ENCODE data around the gene SPART.

SPART gene

GRCh38 chr13:36353001-36353400 lies 6.8 kb upstream of the SPART start:
- CTCF ChIA-PET: no interaction called here

GRCh38 chr13:36352350-36352749 lies 6.2 kb upstream of the SPART start:
- ChIA-PET POLR2A (no interaction called here), CTCF (no interaction called here)
- DNase-seq (ENCODE audit: extremely low spot score): no peak

More at GRCh38 chr13:36353001-36353400, 6.8 kb upstream of the SPART start:
- POLR2A ChIA-PET: no interaction called here
- no peak for TF ChIP-seq L3MBTL2 (conservative IDR thresholded peaks at IDR 0.05)
- TF ChIP-seq FOXA1 (IDR thresholded peaks at IDR 0.05): no peak
- TF ChIP-seq LEF1 (IDR thresholded peaks at IDR 0.05; ENCODE audit: borderline replicate concordance): no peak
- TF ChIP-seq CTBP1 (IDR thresholded peaks at IDR 0.05; ENCODE audit: borderline replicate concordance): no peak
- TF ChIP-seq FOXK2 (IDR thresholded peaks at IDR 0.05): no peak
- TF ChIP-seq ELF4 (IDR thresholded peaks at IDR 0.05): no peak
- TF ChIP-seq HDGF (IDR thresholded peaks at IDR 0.05; ENCODE audit: borderline replicate concordance): no peak
- no peak for TF ChIP-seq TARDBP (IDR thresholded peaks at IDR 0.05)
- DNase-seq (ENCODE audit: extremely low spot score): no peak

GRCh38 chr13:36347531-36348210 lies 1.5 kb upstream of the SPART start:
- ChIA-PET CTCF (interaction anchor here (1.0 to 1.1 kb wide), 2 partner anchors 22 to 388 kb away, joined by 3 to 5 read pairs; no protein-coding TSS in a partner anchor), POLR2A (no interaction called here)
- TF ChIP-seq L3MBTL2 (conservative IDR thresholded peaks at IDR 0.05) (no peak), SUZ12 (IDR thresholded peaks at IDR 0.05) (no peak), ZNF384 (IDR thresholded peaks at IDR 0.05) (no peak), LEF1 (IDR thresholded peaks at IDR 0.05; ENCODE audit: borderline replicate concordance) (no peak), FOXA1 (IDR thresholded peaks at IDR 0.05) (no peak), SP1 (IDR thresholded peaks at IDR 0.05) (no peak), FOXM1 (IDR thresholded peaks at IDR 0.05; ENCODE audit: borderline replicate concordance) (no peak), BHLHE40 (IDR thresholded peaks at IDR 0.05; ENCODE audit: borderline replicate concordance) (no peak), NFRKB (IDR thresholded peaks at IDR 0.05) (no peak), HDGF (IDR thresholded peaks at IDR 0.05; ENCODE audit: borderline replicate concordance) (no peak), CTBP1 (IDR thresholded peaks at IDR 0.05; ENCODE audit: borderline replicate concordance) (no peak), ELF4 (IDR thresholded peaks at IDR 0.05) (no peak), FOXK2 (IDR thresholded peaks at IDR 0.05) (no peak), TARDBP (IDR thresholded peaks at IDR 0.05) (no peak), ARNT (IDR thresholded peaks at IDR 0.05) (no peak)
- TF ChIP-seq, protein P1, sequence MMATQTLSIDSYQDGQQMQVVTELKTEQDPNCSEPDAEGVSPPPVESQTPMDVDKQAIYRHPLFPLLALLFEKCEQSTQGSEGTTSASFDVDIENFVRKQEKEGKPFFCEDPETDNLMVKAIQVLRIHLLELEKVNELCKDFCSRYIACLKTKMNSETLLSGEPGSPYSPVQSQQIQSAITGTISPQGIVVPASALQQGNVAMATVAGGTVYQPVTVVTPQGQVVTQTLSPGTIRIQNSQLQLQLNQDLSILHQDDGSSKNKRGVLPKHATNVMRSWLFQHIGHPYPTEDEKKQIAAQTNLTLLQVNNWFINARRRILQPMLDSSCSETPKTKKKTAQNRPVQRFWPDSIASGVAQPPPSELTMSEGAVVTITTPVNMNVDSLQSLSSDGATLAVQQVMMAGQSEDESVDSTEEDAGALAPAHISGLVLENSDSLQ (IDR thresholded peaks at IDR 0.05): no peak
- DNase-seq (ENCODE audit: extremely low spot score): no peak

More at GRCh38 chr13:36352350-36352749, 6.2 kb upstream of the SPART start:
- TF ChIP-seq FOXM1 (IDR thresholded peaks at IDR 0.05; ENCODE audit: borderline replicate concordance): no peak
- no peak for TF ChIP-seq FOXA1 (IDR thresholded peaks at IDR 0.05)
- TF ChIP-seq TARDBP (IDR thresholded peaks at IDR 0.05): no peak
- no peak for TF ChIP-seq CTBP1 (IDR thresholded peaks at IDR 0.05; ENCODE audit: borderline replicate concordance)
- TF ChIP-seq, protein P1 (IDR thresholded peaks at IDR 0.05): no peak
- no peak for TF ChIP-seq ARNT (IDR thresholded peaks at IDR 0.05)
- no peak for TF ChIP-seq NFRKB (IDR thresholded peaks at IDR 0.05)
- TF ChIP-seq ZNF384 (IDR thresholded peaks at IDR 0.05): no peak
- no peak for TF ChIP-seq HDGF (IDR thresholded peaks at IDR 0.05; ENCODE audit: borderline replicate concordance)
- no peak for TF ChIP-seq LEF1 (IDR thresholded peaks at IDR 0.05; ENCODE audit: borderline replicate concordance)
- TF ChIP-seq L3MBTL2 (conservative IDR thresholded peaks at IDR 0.05): no peak
- no peak for TF ChIP-seq ELF4 (IDR thresholded peaks at IDR 0.05)
- TF ChIP-seq SUZ12 (IDR thresholded peaks at IDR 0.05): no peak
- no peak for TF ChIP-seq SP1 (IDR thresholded peaks at IDR 0.05)
- no peak for TF ChIP-seq FOXK2 (IDR thresholded peaks at IDR 0.05)
- TF ChIP-seq BHLHE40 (IDR thresholded peaks at IDR 0.05; ENCODE audit: borderline replicate concordance): no peak

DNA sequence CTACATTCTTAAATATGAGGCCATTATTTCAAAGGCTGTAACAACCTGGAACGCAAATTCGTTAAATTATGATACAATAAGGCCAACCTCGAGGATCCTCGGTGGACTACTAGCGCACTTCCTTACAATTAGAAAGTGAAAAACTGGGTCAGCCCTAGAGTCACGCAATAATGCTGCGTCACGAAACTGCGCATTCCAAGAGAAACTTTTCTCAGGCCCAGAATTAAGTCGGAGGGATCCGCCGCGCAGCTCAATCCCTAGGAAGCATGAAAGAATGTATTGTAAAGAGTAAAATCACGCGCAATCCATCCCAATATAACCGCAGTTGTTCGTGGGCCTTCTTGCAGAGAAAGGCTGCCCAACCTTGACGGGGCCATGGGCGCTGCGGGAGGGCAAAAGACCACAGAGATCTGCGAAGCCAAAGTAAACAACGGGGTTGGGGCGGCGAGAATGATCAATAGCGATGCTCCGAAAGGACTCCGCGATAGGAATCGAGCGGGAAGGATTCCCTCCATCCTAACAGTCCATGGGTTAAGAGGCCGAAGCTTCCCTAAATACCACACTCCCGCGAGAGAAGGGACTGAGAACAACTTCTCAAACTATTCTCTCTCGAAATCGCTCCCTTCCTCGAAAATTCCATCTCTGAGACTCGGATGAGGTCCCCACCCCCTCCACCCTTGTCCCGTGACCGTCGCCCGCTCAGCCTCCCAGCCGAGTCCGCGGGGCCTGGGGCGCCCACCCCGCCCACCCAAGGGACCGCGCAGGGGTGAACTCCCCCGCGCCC lies 564 bp downstream of the SPART start:
- DNase-seq (ENCODE audit: extremely low spot score): peak; percentile 39
- TF ChIP-seq L3MBTL2 (conservative IDR thresholded peaks at IDR 0.05) (peak; percentile 79), FOXM1 (IDR thresholded peaks at IDR 0.05; ENCODE audit: borderline replicate concordance) (no peak)
- POLR2A ChIA-PET: interaction anchor here (2.1 kb wide), 1 partner anchor 14 kb away, joined by 15 read pairs; no protein-coding TSS in a partner anchor
- CTCF ChIA-PET: no interaction called here

GRCh38 chr13:36344886-36345437 lies 1.2 kb downstream of the SPART start:
- ChIA-PET CTCF (no interaction called here), POLR2A (interaction anchor here (2.1 kb wide), 1 partner anchor 14 kb away, joined by 15 read pairs; no protein-coding TSS in a partner anchor)
- no peak for DNase-seq (ENCODE audit: extremely low spot score)
- TF ChIP-seq SP1 (IDR thresholded peaks at IDR 0.05) (no peak), BHLHE40 (IDR thresholded peaks at IDR 0.05; ENCODE audit: borderline replicate concordance) (no peak)

DNA sequence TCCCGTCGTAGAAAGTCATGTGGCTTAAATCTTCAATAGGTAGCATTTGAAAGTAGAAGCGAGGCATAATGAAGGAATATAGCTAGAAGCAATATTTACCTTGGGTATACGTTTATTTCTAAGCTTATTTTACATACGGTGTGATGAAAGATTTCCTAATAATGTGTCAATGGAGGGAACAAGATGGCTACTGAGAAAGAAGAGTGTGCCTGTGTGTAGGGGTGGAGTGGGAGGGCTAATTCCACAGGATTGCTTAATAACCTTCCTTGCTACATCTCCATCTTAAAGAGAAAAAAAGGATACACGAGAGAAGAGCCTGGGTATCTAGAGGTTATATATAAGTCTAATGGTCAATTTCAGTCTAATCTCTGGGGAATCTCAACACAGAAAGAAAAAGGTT lies 2.0 kb downstream of the SPART start:
- TF ChIP-seq FOXM1 (IDR thresholded peaks at IDR 0.05; ENCODE audit: borderline replicate concordance) (no peak), L3MBTL2 (conservative IDR thresholded peaks at IDR 0.05) (0 out of 2 replicates have a peak, but pooled peaks have one; percentile 16)
- DNase-seq (ENCODE audit: extremely low spot score): no peak
- POLR2A ChIA-PET: no interaction called here
- CTCF ChIA-PET: no interaction called here
